Panc1 (cell line): ENCODE results near the gene WNT11.

Experiments used
- POLR2AphosphoS5 ChIP-seq: IDR thresholded peaks from 2 replicates; pipeline ENCODE4 v1.6.1; 2012; ENCODE audit warnings: mild to moderate bottlenecking, low read depth, low read length, moderate library complexity
- REST ChIP-seq, 2 experiments: IDR thresholded peaks; 2 replicates each; pipeline ENCODE4 v1.6.1; 2011 to 2012; ENCODE audit warnings: low read depth in 2 of 2, control low read depth in 1 of 2, low read length in 1 of 2, mild to moderate bottlenecking in 1 of 2, moderate library complexity in 1 of 2; ENCODE audit not compliant: insufficient read depth in 1 of 2
- SIN3A ChIP-seq: IDR thresholded peaks from 2 replicates; pipeline ENCODE4 v1.6.1; 2012; ENCODE audit warnings: low read depth, mild to moderate bottlenecking, low read length, moderate library complexity, borderline replicate concordance; ENCODE audit not compliant: insufficient read depth
- TF ChIP-seq, protein P1 (sequence below): fragments of 450-650 bp; IDR thresholded peaks from 2 replicates; pipeline ENCODE4 v1.5.1; 2017; ENCODE audit warnings: mild to moderate bottlenecking

DNA sequence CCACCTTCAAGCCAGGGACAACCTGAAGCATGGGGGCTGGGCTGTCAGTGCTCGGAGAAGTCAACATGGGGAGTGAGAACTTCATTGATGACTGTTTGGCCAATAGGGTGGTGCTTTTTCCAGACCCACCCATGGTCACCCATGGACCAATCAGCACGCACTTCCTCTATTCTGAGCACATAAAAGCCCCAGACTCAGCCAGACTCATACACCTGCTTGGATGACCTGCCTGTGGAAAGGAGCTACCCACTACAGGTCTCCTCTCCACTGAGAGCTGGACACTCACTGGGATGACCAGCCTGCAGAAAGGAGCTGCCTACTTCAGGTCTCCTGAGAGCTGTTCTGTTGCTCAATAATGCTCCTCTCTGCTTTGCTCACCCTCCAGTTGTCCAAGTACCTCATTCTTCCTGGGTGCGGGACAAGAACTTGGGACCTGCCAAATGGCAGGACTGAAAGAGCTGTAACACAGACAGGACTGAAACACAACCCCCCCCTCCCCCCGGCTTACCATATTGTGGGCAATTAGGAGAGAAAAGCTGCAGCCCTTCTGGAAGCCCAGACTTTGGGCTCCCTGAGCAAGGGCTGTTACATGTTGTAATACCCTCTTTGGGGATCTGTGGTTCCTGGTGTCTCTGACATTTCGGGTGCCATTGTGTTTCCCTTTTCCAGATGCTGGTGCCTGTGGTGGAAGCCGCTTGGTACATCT, 44.4 kb upstream of the WNT11 start:
- TF ChIP-seq, protein P1, sequence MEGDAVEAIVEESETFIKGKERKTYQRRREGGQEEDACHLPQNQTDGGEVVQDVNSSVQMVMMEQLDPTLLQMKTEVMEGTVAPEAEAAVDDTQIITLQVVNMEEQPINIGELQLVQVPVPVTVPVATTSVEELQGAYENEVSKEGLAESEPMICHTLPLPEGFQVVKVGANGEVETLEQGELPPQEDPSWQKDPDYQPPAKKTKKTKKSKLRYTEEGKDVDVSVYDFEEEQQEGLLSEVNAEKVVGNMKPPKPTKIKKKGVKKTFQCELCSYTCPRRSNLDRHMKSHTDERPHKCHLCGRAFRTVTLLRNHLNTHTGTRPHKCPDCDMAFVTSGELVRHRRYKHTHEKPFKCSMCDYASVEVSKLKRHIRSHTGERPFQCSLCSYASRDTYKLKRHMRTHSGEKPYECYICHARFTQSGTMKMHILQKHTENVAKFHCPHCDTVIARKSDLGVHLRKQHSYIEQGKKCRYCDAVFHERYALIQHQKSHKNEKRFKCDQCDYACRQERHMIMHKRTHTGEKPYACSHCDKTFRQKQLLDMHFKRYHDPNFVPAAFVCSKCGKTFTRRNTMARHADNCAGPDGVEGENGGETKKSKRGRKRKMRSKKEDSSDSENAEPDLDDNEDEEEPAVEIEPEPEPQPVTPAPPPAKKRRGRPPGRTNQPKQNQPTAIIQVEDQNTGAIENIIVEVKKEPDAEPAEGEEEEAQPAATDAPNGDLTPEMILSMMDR = no peak
- TF ChIP-seq POLR2AphosphoS5 = no peak
- TF ChIP-seq SIN3A = no peak
- no peak for TF ChIP-seq REST (IDR thresholded peaks at IDR 0.05; ENCODE audit: insufficient read depth in 1 of 2, low read depth in 2 of 2, low read length in 1 of 2)
